ENCODE measurements around the gene B3GNT9. TPM values are rescaled to one million over a fixed set of nuclear protein-coding genes. Genes with fewer than 3 reads are reported as not detected.

Gene B3GNT9
- total RNA-seq, 1 donor from 2014 or later, result 5.1 TPM

DNA sequence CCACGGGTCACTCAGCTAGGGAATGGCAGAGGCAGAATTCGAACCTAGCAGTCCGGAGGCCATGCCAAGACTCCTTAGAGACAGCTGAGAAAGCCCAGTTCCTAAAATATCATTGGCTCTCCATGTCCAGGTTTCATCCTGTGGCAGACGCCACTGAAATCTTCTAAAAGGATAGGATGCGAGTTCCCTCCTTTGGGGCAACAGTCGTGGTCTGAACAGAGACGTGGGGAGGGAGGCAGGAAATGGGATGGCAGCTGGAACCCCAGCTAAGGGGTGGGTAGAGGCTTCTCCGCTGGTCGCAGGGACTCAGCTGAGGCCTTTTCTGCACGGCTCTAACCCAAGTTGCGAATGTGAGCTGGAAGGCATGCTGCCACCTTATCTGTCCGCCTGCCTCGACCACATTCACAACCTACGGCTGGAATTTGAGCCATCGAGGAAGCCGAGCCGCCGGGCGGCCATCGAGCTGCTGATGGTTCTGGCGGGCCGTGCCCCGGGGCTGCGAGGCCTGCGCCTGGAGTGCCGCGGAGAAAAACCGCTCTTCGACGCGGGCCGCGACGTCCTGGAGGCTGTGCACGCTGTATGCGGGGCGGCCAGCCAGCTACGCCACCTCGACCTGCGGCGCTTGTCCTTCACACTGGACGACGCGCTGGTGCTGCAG, 11.8 kb upstream of the B3GNT9 start:
- no peak overlapping the region for H3K27ac Mint-ChIP-seq (ENCODE audit: unreplicated experiment)
- peaks cover 97% of the 10 kb centered on the region for H3K27me3 Mint-ChIP-seq (ENCODE audit: low read depth)
- no peaks in the 10 kb centered on the region for H3K9me3 Mint-ChIP-seq
- H3K4me3 Mint-ChIP-seq, result peak overlapping the region; percentile 64
- TF ChIP-seq, protein P1, sequence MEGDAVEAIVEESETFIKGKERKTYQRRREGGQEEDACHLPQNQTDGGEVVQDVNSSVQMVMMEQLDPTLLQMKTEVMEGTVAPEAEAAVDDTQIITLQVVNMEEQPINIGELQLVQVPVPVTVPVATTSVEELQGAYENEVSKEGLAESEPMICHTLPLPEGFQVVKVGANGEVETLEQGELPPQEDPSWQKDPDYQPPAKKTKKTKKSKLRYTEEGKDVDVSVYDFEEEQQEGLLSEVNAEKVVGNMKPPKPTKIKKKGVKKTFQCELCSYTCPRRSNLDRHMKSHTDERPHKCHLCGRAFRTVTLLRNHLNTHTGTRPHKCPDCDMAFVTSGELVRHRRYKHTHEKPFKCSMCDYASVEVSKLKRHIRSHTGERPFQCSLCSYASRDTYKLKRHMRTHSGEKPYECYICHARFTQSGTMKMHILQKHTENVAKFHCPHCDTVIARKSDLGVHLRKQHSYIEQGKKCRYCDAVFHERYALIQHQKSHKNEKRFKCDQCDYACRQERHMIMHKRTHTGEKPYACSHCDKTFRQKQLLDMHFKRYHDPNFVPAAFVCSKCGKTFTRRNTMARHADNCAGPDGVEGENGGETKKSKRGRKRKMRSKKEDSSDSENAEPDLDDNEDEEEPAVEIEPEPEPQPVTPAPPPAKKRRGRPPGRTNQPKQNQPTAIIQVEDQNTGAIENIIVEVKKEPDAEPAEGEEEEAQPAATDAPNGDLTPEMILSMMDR (conservative IDR thresholded peaks at IDR 0.05), result no peak
- no peak for DNase-seq (ENCODE audit: low read depth, low spot score)
- H3K36me3 Mint-ChIP-seq (ENCODE audit: low read depth), result no peaks in the 10 kb centered on the region
- H3K4me1 Mint-ChIP-seq, result peaks cover 15% of the 10 kb centered on the region

- Mint-ChIP-seq H3K9me3 (no peaks in the 10 kb centered on the region), H3K4me3 (peak overlapping the region; percentile 64), H3K27me3 (ENCODE audit: low read depth) (peaks cover 97% of the 10 kb centered on the region), H3K4me1 (peaks cover 15% of the 10 kb centered on the region), H3K36me3 (ENCODE audit: low read depth) (no peaks in the 10 kb centered on the region), H3K27ac (ENCODE audit: unreplicated experiment) (no peak overlapping the region)
- TF ChIP-seq, protein P1 (conservative IDR thresholded peaks at IDR 0.05), result no peak
- no peak for DNase-seq (ENCODE audit: low read depth, low spot score)
These were observed 10.8 kb upstream of the B3GNT9 start for GRCh38 chr16:67161595-67162058.

- no peaks in the 10 kb centered on the region for H3K36me3 Mint-ChIP-seq (ENCODE audit: low read depth)
- no peak overlapping the region for H3K27ac Mint-ChIP-seq (ENCODE audit: unreplicated experiment)
- DNase-seq (ENCODE audit: low read depth, low spot score), result no peak
- TF ChIP-seq, protein P1 (conservative IDR thresholded peaks at IDR 0.05), result no peak
- peaks cover 15% of the 10 kb centered on the region for H3K4me1 Mint-ChIP-seq
- H3K27me3 Mint-ChIP-seq (ENCODE audit: low read depth), result peaks cover 95% of the 10 kb centered on the region
- peak overlapping the region; percentile 54 for H3K4me3 Mint-ChIP-seq
- H3K9me3 Mint-ChIP-seq, result no peaks in the 10 kb centered on the region
These were observed 8.1 kb upstream of the B3GNT9 start for GRCh38 chr16:67158637-67159600.

DNA sequence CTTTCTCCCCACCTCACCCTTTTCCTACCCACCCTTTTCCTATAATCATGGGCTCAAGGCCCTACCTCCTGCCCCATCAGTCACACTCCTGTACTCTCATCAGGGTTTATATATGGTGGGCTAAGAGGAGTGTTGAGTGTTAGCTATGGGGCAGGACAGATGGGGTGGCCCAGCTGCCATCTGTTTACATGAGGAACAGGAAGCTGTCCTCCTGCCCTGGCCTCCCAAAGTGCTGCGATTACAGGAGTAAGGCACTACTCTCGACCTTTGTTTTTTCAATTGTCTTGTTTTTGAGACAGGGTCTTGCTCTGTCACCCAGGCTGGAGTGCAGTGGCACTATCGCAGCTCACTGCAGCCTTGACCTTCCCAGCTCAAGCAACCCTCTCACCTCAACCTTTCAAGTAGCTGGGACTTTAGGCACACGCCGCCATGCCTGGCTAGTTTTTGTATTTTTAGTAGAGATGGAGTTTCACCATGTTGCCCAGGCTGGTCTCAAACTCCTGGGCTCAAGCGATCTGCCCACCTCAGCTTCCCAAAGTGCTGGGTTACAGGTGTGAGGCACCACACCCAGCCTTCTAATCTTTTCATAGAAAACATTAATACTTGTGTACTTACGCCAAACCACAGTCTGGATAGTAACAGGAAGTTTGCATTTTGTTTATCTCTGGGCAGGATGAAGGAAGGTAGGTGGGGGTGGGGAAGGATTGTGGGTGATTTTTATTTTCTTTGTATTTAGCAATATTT, 7.3 kb upstream of the B3GNT9 start:
- H3K4me3 Mint-ChIP-seq, result peak overlapping the region; percentile 54
- peaks cover 95% of the 10 kb centered on the region for H3K27me3 Mint-ChIP-seq (ENCODE audit: low read depth)
- H3K9me3 Mint-ChIP-seq, result no peaks in the 10 kb centered on the region
- no peaks in the 10 kb centered on the region for H3K36me3 Mint-ChIP-seq (ENCODE audit: low read depth)
- no peak overlapping the region for H3K27ac Mint-ChIP-seq (ENCODE audit: unreplicated experiment)
- TF ChIP-seq, protein P1 (conservative IDR thresholded peaks at IDR 0.05), result no peak
- peaks cover 15% of the 10 kb centered on the region for H3K4me1 Mint-ChIP-seq
- DNase-seq (ENCODE audit: low read depth, low spot score), result no peak

GRCh38 chr16:67157106-67157748, 6.4 kb upstream of the B3GNT9 start:
- TF ChIP-seq, protein P1 (conservative IDR thresholded peaks at IDR 0.05), result no peak
- no peak for DNase-seq (ENCODE audit: low read depth, low spot score)
- Mint-ChIP-seq H3K27me3 (ENCODE audit: low read depth) (peaks cover 95% of the 10 kb centered on the region), H3K36me3 (ENCODE audit: low read depth) (no peaks in the 10 kb centered on the region), H3K9me3 (no peaks in the 10 kb centered on the region), H3K4me1 (peaks cover 15% of the 10 kb centered on the region), H3K27ac (ENCODE audit: unreplicated experiment) (no peak overlapping the region), H3K4me3 (peak overlapping the region; percentile 54)

Measured in neural crest cell (in vitro differentiated cells).